ENCODE data around the gene STRIP1.

STRIP1 gene, protein sequence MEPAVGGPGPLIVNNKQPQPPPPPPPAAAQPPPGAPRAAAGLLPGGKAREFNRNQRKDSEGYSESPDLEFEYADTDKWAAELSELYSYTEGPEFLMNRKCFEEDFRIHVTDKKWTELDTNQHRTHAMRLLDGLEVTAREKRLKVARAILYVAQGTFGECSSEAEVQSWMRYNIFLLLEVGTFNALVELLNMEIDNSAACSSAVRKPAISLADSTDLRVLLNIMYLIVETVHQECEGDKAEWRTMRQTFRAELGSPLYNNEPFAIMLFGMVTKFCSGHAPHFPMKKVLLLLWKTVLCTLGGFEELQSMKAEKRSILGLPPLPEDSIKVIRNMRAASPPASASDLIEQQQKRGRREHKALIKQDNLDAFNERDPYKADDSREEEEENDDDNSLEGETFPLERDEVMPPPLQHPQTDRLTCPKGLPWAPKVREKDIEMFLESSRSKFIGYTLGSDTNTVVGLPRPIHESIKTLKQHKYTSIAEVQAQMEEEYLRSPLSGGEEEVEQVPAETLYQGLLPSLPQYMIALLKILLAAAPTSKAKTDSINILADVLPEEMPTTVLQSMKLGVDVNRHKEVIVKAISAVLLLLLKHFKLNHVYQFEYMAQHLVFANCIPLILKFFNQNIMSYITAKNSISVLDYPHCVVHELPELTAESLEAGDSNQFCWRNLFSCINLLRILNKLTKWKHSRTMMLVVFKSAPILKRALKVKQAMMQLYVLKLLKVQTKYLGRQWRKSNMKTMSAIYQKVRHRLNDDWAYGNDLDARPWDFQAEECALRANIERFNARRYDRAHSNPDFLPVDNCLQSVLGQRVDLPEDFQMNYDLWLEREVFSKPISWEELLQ
- 86.9 to 121 reads per million in 2 donors for total RNA-seq

DNA sequence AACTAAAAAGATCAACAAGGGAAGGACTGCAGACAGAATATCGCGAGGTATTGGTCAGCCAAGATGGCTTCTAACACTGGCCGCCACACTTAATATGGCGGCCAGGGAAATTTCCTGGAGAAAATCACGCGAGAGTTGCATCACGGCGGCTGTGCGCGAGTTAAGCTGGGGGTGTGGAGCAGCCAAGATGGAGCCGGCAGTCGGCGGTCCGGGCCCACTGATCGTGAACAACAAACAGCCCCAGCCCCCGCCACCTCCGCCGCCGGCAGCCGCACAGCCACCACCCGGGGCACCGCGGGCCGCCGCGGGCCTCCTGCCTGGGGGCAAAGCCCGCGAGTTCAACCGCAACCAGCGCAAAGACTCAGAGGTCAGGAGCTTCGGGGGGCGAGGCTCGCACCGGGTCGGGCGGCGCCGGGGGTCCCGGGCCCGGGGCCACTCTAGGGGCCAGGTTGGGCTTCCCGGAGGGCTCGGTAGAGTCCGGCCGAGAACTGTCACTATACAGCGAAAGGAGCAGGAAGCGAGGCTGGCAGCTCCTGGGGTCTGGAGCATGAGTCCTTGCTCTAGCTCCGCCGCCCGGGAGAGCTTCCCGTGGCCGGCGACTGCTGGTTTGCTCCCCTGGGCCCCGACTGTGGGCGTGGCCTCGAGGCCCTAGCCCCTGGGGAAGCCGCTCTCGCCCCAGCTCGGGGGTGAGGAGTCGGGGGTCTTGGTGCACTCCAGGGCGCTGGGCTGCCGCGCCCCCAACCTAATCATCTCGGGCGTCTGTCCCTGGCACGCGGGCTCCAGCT, at the start of gene STRIP1:
TSS of gene STRIP1 (plus strand) at position 174 of the 785 bp plus-strand sequence. CDS start at position 188, 14 bp downstream.
- DNase-seq, result peak; percentile 88

DNA sequence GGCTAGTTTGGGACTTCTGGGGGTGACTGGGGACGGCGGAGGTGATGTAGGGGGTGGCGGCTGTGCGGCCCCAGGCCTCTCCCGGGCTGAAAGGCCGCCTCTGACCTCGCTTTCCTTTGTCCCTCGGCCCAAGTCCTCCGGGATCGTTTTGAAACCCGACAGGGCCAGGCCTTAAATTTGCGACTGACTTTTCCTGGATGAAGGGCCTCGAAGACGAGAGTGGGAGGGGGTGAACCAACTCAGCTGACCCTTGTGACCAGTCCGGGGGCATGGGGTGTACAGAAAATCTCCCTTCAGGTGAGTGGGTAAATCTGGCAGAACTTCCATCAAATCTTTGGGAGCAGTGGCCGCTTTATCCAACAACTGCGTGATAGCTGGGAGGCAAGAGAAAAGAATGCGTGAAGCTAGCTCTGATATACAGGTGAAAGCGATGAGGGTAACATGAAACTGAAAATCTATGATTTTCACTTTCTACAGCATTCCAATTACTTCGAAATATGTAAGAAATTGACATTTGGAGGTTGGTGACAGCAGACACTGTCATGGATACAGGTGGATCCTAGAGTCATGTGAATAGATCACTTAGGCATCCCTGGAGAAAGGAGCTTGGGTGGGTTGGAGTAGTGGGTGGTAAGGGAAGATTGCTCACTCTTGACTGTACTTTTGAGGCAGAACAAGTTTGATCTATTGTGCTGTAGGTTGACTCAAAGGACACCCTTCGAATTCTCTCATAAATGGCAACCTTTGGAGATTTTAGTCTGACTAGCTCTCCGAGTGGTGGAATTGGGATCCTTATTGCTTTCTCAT, 49.0 kb upstream of the STRIP1 start:
- DNase-seq, result no peak

DNA sequence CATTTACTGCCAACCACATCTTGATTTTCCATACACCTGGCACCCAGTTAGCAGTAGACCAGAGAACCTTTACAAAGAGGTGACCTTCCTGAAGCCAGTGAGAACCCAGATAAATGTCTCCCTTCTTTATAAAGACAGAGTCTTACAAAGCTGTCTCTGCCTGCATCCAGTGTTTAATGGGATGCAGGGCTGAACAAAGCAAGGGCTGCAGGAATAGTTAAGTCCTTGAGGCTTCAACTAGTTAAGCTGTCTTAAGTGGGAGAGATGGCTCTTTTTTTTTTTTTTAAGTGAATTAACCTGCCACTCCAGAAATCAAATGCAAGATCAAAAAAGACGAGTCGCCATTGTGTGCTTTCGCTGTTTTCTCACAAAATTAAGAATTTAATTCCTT, 48.4 kb upstream of the STRIP1 start:
- no peak for DNase-seq

DNA sequence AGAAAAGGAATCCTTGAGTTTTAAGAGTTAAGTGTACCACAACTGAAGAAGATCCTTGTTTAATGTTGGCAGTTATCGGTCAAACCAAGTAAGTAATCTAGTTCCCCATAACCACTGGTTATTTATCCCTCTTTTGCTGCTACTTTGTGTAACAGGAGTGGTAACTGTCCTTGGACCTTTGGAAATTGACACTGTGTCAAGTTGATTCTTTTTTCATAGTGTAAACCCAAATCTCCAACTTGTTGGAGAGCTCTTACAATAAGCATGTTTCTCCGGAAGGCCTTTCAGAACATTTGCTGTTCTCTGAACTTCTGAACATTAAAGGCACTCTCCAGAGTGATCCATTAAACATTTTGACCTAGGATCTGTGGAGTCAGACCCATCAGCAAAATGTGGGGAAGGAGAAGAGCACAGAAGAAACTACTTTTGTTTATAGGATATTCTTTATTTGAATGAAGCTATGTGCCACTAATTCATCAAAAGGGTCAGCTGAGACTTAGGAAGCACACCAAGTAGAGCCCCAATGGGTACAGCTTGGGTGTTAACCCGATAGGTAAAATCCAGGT, 46.0 kb upstream of the STRIP1 start:
- no peak for DNase-seq

DNA sequence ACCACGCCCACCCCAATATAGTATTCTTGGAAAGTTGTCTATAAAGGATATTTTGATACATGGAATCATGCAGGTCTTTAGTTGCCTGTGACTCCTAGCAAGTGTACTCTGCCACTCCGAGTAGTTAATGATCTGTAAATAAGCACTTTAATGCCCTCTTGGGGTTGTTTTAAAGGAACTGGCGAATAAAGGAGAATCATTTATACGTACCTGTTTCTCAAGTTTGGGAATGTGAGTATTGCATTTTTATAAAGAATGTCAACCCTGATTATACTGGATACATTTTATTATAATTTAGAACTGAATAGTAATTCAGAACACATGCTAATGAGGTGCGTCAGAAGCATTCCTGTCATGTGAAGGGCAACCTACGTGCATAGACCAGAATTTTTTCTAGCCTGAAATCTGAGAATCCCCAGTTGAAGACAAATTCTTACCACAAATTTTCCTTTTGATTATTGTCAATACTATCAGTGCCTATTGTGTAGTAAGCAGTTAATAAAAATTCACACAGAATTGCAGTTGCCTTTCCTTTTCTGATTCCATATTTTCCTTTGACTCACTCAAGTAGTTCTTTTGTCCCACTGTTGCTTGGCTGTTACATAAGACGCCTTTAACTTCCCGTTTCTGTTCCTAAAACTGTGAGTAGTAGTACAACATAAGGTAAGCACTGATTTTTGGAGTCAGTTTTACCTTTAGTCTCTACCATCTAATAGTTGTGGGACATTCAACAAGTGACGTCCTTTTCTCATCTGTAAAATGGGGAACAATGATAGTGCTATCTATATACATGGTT, 44.7 kb upstream of the STRIP1 start:
- no peak for DNase-seq

DNA sequence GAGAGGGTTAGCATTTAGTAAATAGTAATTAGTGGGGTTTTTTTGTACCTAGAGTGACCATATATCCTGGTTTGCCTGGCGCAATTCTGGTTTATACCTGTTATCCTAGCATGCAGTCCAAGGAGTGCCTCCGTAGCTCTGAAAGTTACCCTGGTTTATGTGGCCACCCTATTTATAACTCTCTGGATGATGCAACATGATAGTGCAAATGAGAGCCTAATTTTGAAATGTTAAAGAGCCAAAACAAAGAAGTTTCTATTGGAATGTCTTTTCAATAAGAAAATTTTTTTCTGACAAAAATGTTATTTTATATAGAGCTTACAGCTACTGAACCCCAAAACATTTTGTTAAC, 44.1 kb upstream of the STRIP1 start:
- DNase-seq, result no peak

DNA sequence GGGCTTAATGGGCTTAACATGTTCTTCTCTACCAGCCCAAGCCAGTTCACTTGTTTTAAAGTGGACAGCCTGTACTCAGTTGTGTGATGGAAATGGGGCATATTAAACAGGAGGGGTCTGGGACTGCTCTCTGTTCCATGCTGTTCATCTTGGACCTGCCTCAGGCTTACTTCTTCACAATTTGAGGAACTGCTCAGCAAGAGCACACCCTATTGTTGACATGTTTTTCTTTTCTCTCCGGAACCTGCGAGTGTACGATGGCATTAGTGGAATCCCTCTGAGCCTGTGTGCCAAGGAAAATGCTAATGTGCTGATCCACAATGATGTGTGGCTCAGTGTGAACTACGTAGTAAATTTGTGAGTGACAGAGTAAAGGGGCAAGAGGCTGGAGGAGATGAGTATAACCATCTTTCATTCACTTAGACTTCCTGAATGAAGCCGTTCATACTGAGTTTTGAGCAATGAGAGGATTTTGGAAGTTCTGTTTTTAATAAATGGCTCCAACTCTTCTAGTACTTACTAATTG, 43.0 kb upstream of the STRIP1 start:
- no peak for DNase-seq

DNA sequence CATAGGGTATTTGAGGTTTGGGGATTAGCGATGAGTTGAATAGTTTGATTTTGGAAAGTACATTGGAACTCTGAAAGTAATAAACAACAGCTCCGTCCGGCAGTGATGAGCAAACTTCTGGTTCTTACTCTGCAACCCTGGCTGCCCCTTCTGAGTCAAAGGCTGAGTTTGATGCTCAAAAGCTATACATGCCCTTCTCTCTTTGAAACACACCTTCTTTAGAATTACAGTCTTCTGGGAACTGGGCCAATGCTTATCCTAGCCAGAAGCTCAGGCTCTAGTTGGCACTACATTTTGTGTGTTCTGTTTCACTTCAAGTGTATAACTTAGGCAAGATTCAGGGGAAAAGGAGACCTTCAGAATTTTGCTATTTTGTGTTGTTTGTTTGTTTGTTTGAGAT, 40.5 kb upstream of the STRIP1 start:
- DNase-seq, result no peak

DNA sequence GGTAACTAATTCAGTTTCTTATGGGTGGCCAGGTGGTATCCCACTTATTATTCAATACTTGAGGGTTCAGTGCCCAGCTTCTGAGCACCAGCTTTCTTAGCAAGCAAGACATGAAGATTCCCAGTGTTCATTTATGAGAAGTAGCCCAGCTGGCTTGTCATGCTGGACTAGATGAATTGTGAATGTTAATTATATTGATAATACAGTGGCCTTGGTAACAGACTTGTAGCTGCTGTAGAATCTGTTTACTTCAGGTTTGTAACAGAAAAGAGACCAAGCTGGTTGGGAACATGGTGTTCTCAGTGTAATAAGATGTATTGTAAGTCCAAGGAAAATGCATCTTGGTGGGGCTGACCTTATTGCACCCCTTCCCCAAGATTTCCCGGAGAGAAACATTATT, 39.8 kb upstream of the STRIP1 start:
- DNase-seq, result no peak

DNA sequence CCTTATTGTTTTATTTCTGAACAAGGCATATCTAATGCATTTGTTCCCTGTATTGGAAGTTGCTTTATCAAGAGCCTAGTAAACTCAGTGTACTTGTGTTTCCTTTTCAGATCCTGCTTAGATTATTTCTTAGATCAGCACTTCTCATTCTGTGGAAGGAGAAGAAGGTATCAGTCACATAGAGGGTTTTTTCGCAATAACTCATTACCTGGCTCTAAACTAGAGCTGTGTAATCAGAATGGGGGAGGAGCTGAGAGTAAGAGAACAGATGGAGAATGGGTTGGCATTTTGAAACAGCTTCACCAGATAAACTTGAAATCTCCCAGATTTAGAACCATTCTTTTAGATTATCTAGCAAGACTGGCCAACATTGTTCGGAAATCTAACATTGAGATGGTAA, 38.9 kb upstream of the STRIP1 start:
- DNase-seq, result no peak

DNA sequence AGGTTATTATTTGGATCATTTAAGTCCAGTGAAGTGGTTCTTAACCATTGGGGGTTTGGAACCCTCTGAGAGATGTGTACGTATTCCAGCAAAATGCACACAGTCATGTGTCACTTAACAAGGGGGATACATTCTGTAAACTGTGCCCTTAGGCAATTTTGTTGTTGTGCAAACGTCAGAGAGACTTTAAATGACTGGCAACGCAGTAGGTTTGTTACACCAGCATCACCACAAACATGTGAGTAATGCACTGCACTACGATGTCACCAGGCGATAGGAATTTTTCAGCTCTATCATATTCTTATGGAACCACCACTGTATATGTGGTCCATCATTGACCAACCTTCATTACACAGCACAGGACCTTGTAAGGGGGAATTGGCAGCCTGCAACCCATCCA, 37.9 kb upstream of the STRIP1 start:
- no peak for DNase-seq

DNA sequence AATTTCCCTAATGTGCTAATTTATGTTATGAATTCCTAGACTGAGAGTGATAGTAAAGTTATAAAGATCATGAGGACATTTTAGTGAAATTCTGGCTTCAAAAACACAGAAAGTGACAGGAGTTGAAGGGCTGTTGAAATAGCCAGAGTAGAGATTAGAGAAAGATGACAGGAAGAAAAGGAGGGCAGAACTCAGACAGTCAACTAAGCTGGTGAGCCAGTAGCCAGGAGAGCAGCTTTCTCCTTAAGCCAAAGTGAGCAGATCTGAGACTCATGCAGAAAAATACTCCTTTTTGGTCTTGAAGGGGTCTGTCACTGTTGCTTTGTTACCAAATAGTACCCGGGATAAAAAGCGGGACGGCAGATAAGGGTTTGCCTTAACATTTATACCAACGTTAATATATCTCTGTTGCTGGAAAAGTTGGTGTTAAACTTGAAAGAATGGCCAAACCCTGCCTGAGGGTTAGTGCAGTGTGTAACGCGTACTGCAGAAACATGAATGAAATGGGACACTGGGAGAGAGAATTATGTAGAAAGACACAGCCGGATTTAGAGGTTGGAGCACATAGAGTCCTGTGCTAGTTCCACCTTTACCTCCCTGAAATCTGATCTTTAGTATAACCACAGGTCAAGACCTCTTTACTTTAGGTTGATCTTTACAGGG, 37.1 kb upstream of the STRIP1 start:
- DNase-seq, result no peak

DNA sequence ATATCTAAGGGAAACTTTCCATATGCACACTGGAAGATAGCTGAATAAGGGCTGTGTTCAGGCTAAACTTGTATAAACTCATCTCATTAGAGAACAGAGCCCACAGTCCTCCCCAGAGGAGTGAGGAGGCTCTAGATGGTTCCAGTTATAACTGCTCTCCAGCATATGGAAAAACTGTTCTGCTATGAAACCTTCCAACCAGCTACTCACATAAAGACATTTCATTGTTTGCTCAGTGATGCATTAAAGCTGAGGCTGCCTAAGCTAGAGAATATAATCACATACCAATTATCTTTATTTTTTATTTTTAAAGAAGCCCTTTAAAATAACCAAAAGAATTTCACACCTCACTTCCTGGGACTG, 36.6 kb upstream of the STRIP1 start:
- no peak for DNase-seq

DNA sequence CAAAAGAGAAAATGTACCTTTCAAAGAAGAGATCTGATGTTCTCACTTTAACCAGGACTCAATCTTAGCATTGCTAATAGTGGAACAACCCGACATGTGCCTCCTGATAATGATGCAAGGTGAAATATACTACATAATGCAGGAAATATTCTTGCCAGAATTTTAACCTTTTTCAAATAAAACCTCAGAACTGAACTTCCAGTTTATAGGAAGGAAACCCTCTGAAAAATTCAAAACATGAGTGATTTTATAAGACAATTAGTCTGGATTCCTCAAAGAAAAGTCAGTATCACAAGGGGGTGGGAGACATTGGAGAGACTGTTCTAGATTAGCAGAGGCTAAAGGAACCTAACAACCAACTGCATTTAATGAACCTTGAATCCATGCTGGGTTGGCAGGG, 31.7 kb upstream of the STRIP1 start:
- DNase-seq, result no peak

DNA sequence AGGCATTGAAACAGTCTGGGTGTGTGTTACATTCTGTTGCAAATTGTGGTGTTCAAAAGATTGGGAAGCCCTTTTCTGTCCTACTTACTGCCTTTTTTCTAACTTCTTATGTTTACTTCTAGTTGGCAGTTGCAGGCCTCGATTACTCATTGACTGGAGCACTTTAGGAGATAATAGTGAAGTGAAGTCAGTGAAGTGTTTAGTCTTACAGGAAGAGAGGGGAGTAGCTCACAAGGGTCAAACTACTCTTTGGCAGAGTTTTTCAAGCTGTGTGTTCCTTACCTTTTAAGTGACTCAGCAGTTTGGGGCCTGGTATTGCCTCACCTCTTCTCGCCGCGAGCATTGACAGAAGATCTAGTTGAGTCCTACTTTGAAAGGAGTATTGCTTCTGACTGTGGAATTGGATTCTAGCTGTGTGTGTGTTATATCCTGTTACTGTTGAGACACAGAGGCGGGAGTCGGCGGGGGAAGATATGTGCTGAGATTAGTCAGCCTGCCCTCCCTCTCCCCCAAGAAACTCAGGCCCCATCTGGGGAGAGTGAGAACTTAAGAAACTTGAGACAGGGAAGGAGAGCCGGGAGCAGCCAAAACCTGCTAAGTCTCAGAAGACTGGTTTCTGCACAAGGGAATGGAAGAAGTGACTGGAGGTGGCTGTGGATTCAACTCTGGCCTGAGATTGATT, 30.5 kb upstream of the STRIP1 start:
- DNase-seq, result no peak

DNA sequence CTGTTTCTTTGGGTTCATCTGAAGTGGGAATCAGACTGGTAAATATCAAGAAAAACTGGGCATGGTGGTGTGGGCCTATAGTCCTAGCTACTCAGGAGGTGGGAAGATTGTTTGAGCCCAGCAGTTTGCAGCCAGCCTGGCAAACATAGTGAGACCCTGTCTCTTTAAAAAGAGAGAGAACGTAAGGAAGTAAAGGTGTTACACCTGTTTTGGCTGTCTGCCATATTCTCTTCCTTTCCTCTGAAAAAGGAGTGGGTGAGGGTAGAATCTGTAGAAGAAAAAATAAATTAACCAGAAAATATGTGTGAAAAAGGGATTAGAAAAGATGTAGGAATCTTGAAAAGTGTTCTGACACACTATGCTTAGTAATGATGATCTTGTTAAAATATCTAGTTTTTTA, 29.8 kb upstream of the STRIP1 start:
- DNase-seq, result no peak

DNA sequence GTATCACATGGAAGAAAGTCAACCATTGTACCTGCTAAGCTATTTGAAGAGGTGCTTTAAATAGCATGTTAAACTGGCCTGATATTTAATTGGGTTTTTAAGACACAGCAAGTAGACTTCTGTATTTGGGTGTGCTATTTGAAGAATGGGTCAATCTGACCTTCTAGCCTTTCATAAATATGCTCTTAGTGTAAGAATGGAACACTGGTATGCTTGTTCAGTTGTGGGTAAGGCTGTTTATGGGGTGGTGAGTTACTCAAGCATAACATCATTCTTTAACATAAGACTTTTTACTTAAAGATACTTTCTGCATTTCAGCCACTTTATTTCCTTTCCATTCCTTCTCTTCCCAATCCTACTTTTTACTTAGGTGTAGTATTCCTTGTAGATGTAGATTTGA, 28.5 kb upstream of the STRIP1 start:
- no peak for DNase-seq

DNA sequence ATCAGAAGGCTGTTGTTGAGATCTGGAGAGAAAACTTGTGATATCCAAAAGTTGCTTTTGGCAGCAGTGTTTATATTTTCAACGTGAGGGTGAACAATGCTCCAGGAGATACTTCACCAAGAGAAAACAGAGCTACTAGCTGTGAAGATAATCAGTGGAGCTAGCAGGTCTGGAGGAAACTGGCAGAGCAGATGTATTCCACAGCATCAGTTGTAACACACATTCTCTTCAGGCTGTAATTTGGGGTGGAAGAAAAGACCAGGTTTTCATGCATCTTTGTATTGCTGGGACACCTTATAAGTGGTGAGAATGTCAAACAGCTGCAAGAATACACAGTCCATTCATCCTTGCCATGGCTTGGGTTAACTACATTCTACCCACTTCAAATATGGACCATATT, 27.9 kb upstream of the STRIP1 start:
- DNase-seq, result no peak

DNA sequence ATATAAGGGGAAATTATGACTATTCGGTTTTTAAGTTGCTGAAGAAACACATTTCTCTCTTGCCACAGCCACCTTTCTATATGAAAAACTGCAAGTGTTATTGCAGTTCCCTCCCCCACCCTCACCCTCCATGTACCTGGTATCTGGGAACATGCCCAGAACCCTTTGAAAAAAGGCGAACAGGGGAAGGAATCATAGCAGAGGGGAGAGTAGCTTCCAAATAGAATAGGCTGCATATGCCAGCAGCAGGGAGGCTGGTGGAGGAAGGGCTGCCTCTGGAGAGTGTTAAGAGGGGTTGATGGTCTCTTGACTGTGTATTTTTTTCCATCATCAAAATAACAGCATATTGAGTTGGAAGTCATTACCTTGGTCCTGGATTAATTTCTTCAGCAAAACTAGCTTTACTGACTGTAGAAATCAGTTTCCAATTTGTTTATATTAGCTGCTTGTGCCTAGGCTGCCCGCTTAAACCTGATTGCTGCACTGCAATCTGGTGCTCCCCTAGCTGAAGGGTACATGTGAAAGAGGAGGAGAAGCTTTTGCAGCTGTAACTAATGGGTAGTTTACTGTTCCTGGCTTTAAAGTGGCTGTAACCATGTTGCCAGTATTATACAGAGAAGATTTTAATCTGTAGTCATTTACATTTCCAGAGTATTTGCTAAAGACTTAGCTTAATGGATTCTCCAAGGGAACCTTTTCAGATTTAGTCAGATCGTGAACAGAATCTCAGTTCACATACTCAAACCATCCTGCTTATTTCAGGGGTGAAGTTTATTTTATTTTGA, 27.2 kb upstream of the STRIP1 start:
- no peak for DNase-seq
